ENCODE measurements around the gene STIL. TPM values are rescaled to one million over a fixed set of nuclear protein-coding genes. Genes with fewer than 3 reads are reported as not detected.
"Not testable (repeated sequence)": the region's sequence is repeated elsewhere in the genome, so short reads cannot be mapped to it uniquely, and the experiment has no call there.

Gene STIL
- total RNA-seq, 2 experiments from 2014 or later, result 44.0 to 51.3 TPM

GRCh38 chr1:47333922-47334764, 20.2 kb upstream of the STIL start:
- peaks cover 5% of the 10 kb centered on the region for H3K36me3 Mint-ChIP-seq (ENCODE audit: low read depth)
- DNase-seq, result peak; percentile 74
- peak overlapping the region; percentile 95 for H3K27ac Mint-ChIP-seq
- CTCF ChIA-PET, result interaction anchor here (0.7 to 2.9 kb wide), 7 partner anchors 10 to 103 kb away, joined by 3 to 12 read pairs (median 6); partner anchors contain the start of gene STIL
- H3K9me3 Mint-ChIP-seq, result no peaks in the 10 kb centered on the region
- peak overlapping the region; percentile 93 for H3K4me3 Mint-ChIP-seq
- no peaks in the 10 kb centered on the region for H3K27me3 Mint-ChIP-seq
- H3K4me1 Mint-ChIP-seq, result peaks cover 18% of the 10 kb centered on the region
- POLR2A ChIA-PET, result interaction anchor here (0.6 to 1.1 kb wide), 4 partner anchors 16 to 843 kb away, joined by 3 to 10 read pairs (median 3); partner anchors contain the start of gene STIL

GRCh38 chr1:47333578-47333921, 19.6 kb upstream of the STIL start, which contains the start of gene CMPK1:
Gene CMPK1 (plus strand): TSS chr1:47333790. CDS start chr1:47333946, 156 bp downstream.
- no peaks in the 10 kb centered on the region for H3K9me3 Mint-ChIP-seq
- H3K4me1 Mint-ChIP-seq, result peaks cover 17% of the 10 kb centered on the region
- POLR2A ChIA-PET, result interaction anchor here (0.6 to 1.1 kb wide), 4 partner anchors 16 to 842 kb away, joined by 3 to 10 read pairs (median 3); partner anchors contain the start of gene STIL
- H3K27ac Mint-ChIP-seq, result peak within 1 kb of the TSS; percentile 95
- H3K4me3 Mint-ChIP-seq, result peak within 1 kb of the TSS; percentile 93
- no peaks in the 10 kb centered on the region for H3K27me3 Mint-ChIP-seq
- CTCF ChIA-PET, result interaction anchor here (0.7 to 2.9 kb wide), 7 partner anchors 9 to 104 kb away, joined by 3 to 12 read pairs (median 6); partner anchors contain the start of gene STIL
- peak; percentile 79 for DNase-seq
- peaks cover 5% of the 10 kb centered on the region for H3K36me3 Mint-ChIP-seq (ENCODE audit: low read depth)

GRCh38 chr1:47332779-47333577, 19.0 kb upstream of the STIL start:
- Mint-ChIP-seq H3K36me3 (ENCODE audit: low read depth) (peaks cover 5% of the 10 kb centered on the region), H3K4me3 (no peak overlapping the region), H3K9me3 (no peaks in the 10 kb centered on the region), H3K27ac (no peak overlapping the region), H3K27me3 (no peaks in the 10 kb centered on the region), H3K4me1 (peaks cover 14% of the 10 kb centered on the region)
- ChIA-PET CTCF (interaction anchor here (0.7 to 2.9 kb wide), 10 partner anchors 9 to 104 kb away, joined by 3 to 12 read pairs (median 5); partner anchors contain the start of gene STIL), POLR2A (interaction anchor here (0.6 to 1.1 kb wide), 4 partner anchors 15 to 842 kb away, joined by 3 to 10 read pairs (median 3); partner anchors contain the start of gene STIL)
- no peak for DNase-seq

GRCh38 chr1:47331875-47332274, 17.9 kb upstream of the STIL start:
- Mint-ChIP-seq H3K4me1 (peaks cover 13% of the 10 kb centered on the region), H3K27ac (no peak overlapping the region), H3K27me3 (no peaks in the 10 kb centered on the region), H3K9me3 (no peaks in the 10 kb centered on the region), H3K36me3 (ENCODE audit: low read depth) (peaks cover 5% of the 10 kb centered on the region), H3K4me3 (no peak overlapping the region)
- ChIA-PET POLR2A (interaction anchor here (0.5 kb wide), 1 partner anchor 17 kb away, joined by 4 read pairs; no protein-coding TSS in a partner anchor), CTCF (interaction anchor here (1.5 to 1.6 kb wide), 2 partner anchors 10 to 19 kb away, joined by 4 to 6 read pairs; no protein-coding TSS in a partner anchor)
- no peak for DNase-seq

GRCh38 chr1:47330212-47330611, 16.3 kb upstream of the STIL start:
- Mint-ChIP-seq H3K27me3 (no peaks in the 10 kb centered on the region), H3K4me3 (no peak overlapping the region), H3K4me1 (peaks cover 7% of the 10 kb centered on the region), H3K9me3 (no peaks in the 10 kb centered on the region), H3K27ac (no peak overlapping the region), H3K36me3 (ENCODE audit: low read depth) (peaks cover 2% of the 10 kb centered on the region)
- ChIA-PET CTCF (no interaction called here), POLR2A (no interaction called here)
- no peak for DNase-seq

GRCh38 chr1:47328992-47329391, 15.0 kb upstream of the STIL start:
- DNase-seq, result no peak
- no peak overlapping the region for H3K4me3 Mint-ChIP-seq
- CTCF ChIA-PET, result interaction anchor here (1.3 to 1.4 kb wide), 2 partner anchors 15 to 18 kb away, joined by 3 to 4 read pairs; partner anchors contain the start of gene STIL
- no peaks in the 10 kb centered on the region for H3K27me3 Mint-ChIP-seq
- H3K4me1 Mint-ChIP-seq, result no peaks in the 10 kb centered on the region
- H3K27ac Mint-ChIP-seq, result no peak overlapping the region
- POLR2A ChIA-PET, result no interaction called here
- peaks cover 2% of the 10 kb centered on the region for H3K36me3 Mint-ChIP-seq (ENCODE audit: low read depth)
- no peaks in the 10 kb centered on the region for H3K9me3 Mint-ChIP-seq

- ChIA-PET POLR2A (no interaction called here), CTCF (interaction anchor here (0.7 to 3.8 kb wide), 4 partner anchors 8 to 227 kb away, joined by 3 to 12 read pairs (median 4); partner anchors contain the start of gene CMPK1)
- H3K4me1 Mint-ChIP-seq, result no peaks in the 10 kb centered on the region
- no peak overlapping the region for H3K27ac Mint-ChIP-seq
- no peaks in the 10 kb centered on the region for H3K9me3 Mint-ChIP-seq
- no peaks in the 10 kb centered on the region for H3K27me3 Mint-ChIP-seq
- no peak overlapping the region for H3K4me3 Mint-ChIP-seq
- H3K36me3 Mint-ChIP-seq (ENCODE audit: low read depth), result peaks cover 2% of the 10 kb centered on the region
- no peak for DNase-seq
These were observed 12.3 kb upstream of the STIL start for GRCh38 chr1:47326271-47326670.

DNA sequence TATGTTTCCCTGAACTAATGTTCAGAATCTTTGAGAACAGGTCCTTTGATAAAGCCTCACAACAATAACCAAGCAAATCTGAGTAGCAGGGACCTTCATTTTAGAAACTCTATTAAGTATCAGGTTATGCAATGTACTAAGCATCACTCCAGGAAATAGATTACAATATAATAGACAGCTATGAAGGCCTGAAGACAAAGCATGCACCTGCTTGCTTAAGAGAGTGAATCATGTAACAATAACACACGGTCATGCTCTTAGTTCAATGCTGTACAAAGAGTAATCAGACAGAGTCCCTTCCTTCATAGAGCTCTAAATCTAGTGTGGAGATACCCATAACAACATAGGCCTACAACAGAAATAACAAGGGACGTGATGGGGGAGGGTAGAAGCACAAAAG, 11.6 kb upstream of the STIL start:
- H3K9me3 Mint-ChIP-seq, result no peaks in the 10 kb centered on the region
- no peak for DNase-seq
- H3K4me1 Mint-ChIP-seq, result no peaks in the 10 kb centered on the region
- ChIA-PET CTCF (interaction anchor here (0.6 to 3.8 kb wide), 5 partner anchors 8 to 635 kb away, joined by 3 to 12 read pairs (median 4); partner anchors contain the start of gene CMPK1), POLR2A (no interaction called here)
- H3K4me3 Mint-ChIP-seq, result no peak overlapping the region
- H3K27me3 Mint-ChIP-seq, result no peaks in the 10 kb centered on the region
- H3K27ac Mint-ChIP-seq, result no peak overlapping the region
- H3K36me3 Mint-ChIP-seq (ENCODE audit: low read depth), result peaks cover 2% of the 10 kb centered on the region

DNA sequence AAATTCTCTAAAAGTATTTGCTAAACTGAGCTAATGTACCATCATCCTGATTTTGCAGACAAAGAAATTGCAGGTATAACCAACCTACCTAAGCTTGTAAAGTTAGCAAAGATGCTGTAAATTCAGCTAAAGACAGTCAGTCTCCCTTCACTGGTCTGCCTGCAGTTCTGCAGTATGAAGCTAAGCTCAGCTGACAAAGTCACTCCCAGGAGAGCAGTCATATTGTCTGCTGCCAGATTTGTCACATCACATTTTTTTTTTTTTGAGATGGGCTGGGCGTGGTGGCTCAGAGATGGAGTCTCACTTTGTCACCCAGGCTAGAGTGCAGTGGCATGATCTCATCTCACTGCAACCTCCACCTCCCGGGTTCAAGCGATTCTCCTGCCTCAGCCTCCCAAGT, 10.7 kb upstream of the STIL start:
- H3K4me3 Mint-ChIP-seq, result no peak overlapping the region
- POLR2A ChIA-PET, result no interaction called here
- CTCF ChIA-PET, result interaction anchor here (1.0 to 3.8 kb wide), 4 partner anchors 9 to 146 kb away, joined by 3 to 12 read pairs (median 6); partner anchors contain the start of genes CMPK1 and STIL
- H3K4me1 Mint-ChIP-seq, result no peaks in the 10 kb centered on the region
- H3K27me3 Mint-ChIP-seq, result no peaks in the 10 kb centered on the region
- DNase-seq, result no peak
- no peaks in the 10 kb centered on the region for H3K9me3 Mint-ChIP-seq
- H3K27ac Mint-ChIP-seq, result no peak overlapping the region
- H3K36me3 Mint-ChIP-seq (ENCODE audit: low read depth), result no peaks in the 10 kb centered on the region

GRCh38 chr1:47323599-47324031, 9.7 kb upstream of the STIL start:
- Mint-ChIP-seq H3K27ac (no peak overlapping the region), H3K9me3 (no peaks in the 10 kb centered on the region), H3K27me3 (no peaks in the 10 kb centered on the region), H3K4me3 (no peak overlapping the region), H3K36me3 (ENCODE audit: low read depth) (no peaks in the 10 kb centered on the region), H3K4me1 (no peaks in the 10 kb centered on the region)
- POLR2A ChIA-PET, result no interaction called here
- CTCF ChIA-PET, result interaction anchor here (0.5 to 3.8 kb wide), 4 partner anchors 10 to 145 kb away, joined by 3 to 12 read pairs (median 6); partner anchors contain the start of genes CMPK1, FOXD2 and STIL
- no peak for DNase-seq

DNA sequence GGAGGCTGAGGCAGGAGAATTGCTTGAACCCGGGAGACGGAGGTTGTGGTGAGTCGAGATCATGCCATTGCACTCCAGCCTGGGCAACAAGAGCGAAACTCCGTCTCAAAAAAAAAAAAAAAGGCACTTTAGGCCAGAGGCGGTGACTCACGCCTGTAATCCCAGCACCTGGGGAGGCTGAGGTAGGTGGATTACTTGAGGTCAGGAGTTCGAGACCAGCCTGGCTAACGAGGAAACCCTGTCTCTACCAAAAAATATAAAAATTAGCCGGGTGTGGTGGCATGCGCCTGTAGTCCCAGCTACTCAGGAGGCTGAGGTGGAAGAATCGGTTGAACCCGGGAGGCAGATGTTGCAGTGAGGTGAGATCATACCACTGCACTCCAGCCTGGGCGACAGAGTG, 6.0 kb upstream of the STIL start:
- H3K4me1 Mint-ChIP-seq; H3K27ac Mint-ChIP-seq; H3K9me3 Mint-ChIP-seq; H3K4me3 Mint-ChIP-seq; H3K27me3 Mint-ChIP-seq; H3K36me3 Mint-ChIP-seq (ENCODE audit: low read depth); POLR2A ChIA-PET; CTCF ChIA-PET; DNase-seq: not testable (repeated sequence)

- H3K9me3 Mint-ChIP-seq, result no peaks in the 10 kb centered on the region
- no peak overlapping the region for H3K4me3 Mint-ChIP-seq
- POLR2A ChIA-PET, result interaction anchor here (0.8 kb wide), 1 partner anchor 16 kb away, joined by 3 read pairs; the partner anchor contains the start of gene CMPK1
- DNase-seq, result no peak
- peaks cover 8% of the 10 kb centered on the region for H3K4me1 Mint-ChIP-seq
- no peak overlapping the region for H3K27ac Mint-ChIP-seq
- CTCF ChIA-PET, result interaction anchor here (1.2 to 1.4 kb wide), 2 partner anchors 16 to 24 kb away, joined by 3 to 9 read pairs; partner anchors contain the start of gene CMPK1
- peaks cover 9% of the 10 kb centered on the region for H3K36me3 Mint-ChIP-seq (ENCODE audit: low read depth)
- no peaks in the 10 kb centered on the region for H3K27me3 Mint-ChIP-seq
These were observed 3.9 kb upstream of the STIL start for GRCh38 chr1:47317841-47318240.
